Gastrocnemius medialis (tissue), 4 donors: ENCODE data around the gene MARCHF9.

Source experiments
- POLR2A ChIP-seq, 2 donors: fragments of 450-650 bp; IDR thresholded peaks; one replicate each; pipeline ENCODE4 v1.6.1; 2017; ENCODE audit warnings: antibody characterized with exemption in 2 of 2, mild to moderate bottlenecking in 2 of 2, moderate library complexity in 2 of 2
- TF ChIP-seq, protein P1 (sequence below), 5 experiments: fragments of 450-650 bp in 3 of 5; fragments of 200-600 bp in 2 of 5; sonication (generic) in 2 of 5; IDR thresholded peaks in 4 of 5; conservative IDR thresholded peaks in 1 of 5; 1 replicate in 4 of 5; 2 replicates in 1 of 5; pipeline ENCODE4 v1.5.1; 2016 to 2019; ENCODE audit warnings: antibody characterized with exemption in 5 of 5, mild to moderate bottlenecking in 3 of 5, moderate library complexity in 3 of 5

GRCh38 chr12:57716305-57716704, 38.6 kb upstream of the MARCHF9 start:
- TF ChIP-seq, protein P1, sequence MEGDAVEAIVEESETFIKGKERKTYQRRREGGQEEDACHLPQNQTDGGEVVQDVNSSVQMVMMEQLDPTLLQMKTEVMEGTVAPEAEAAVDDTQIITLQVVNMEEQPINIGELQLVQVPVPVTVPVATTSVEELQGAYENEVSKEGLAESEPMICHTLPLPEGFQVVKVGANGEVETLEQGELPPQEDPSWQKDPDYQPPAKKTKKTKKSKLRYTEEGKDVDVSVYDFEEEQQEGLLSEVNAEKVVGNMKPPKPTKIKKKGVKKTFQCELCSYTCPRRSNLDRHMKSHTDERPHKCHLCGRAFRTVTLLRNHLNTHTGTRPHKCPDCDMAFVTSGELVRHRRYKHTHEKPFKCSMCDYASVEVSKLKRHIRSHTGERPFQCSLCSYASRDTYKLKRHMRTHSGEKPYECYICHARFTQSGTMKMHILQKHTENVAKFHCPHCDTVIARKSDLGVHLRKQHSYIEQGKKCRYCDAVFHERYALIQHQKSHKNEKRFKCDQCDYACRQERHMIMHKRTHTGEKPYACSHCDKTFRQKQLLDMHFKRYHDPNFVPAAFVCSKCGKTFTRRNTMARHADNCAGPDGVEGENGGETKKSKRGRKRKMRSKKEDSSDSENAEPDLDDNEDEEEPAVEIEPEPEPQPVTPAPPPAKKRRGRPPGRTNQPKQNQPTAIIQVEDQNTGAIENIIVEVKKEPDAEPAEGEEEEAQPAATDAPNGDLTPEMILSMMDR (IDR thresholded peaks at IDR 0.05 in 4 of 5, conservative IDR thresholded peaks at IDR 0.05 in 1 of 5), result no peak
- TF ChIP-seq POLR2A (IDR thresholded peaks at IDR 0.05), result no peak
